AG20443 (cell line): ENCODE measurements around the gene PIEZO1.
A peak's percentile ranks its signal among the peaks of the same experiment; 100 is the strongest.

Experiments used
- DNase-seq: peaks from one replicate; pipeline ENCODE4 v3.0.0; 2012; ENCODE audit warnings: low spot score, mixed read lengths

Gene PIEZO1

GRCh38 chr16:88749358-88749757 lies 35.7 kb downstream of the PIEZO1 start:
- no peak for DNase-seq

- no peak for DNase-seq
Observed at GRCh38 chr16:88748364-88748763, 36.7 kb downstream of the PIEZO1 start.

- DNase-seq = no peak
Observed at GRCh38 chr16:88747588-88748301, 37.3 kb downstream of the PIEZO1 start.

GRCh38 chr16:88746506-88746905 lies 38.5 kb downstream of the PIEZO1 start:
- DNase-seq = no peak

- no peak for DNase-seq
Observed at GRCh38 chr16:88744577-88745521, 40.2 kb downstream of the PIEZO1 start.

GRCh38 chr16:88743693-88744576 lies 41.1 kb downstream of the PIEZO1 start:
- DNase-seq = peak; percentile 93

GRCh38 chr16:88742896-88743605 lies 42.0 kb downstream of the PIEZO1 start:
- DNase-seq = no peak

GRCh38 chr16:88741368-88741767 lies 43.7 kb downstream of the PIEZO1 start:
- no peak for DNase-seq

GRCh38 chr16:88740727-88741055 lies 44.3 kb downstream of the PIEZO1 start:
- DNase-seq = no peak

GRCh38 chr16:88739977-88740726 lies 44.9 kb downstream of the PIEZO1 start:
- no peak for DNase-seq

GRCh38 chr16:88739139-88739976 lies 45.7 kb downstream of the PIEZO1 start:
- no peak for DNase-seq

- DNase-seq = no peak
Observed at GRCh38 chr16:88738151-88739084, 46.6 kb downstream of the PIEZO1 start.

- peak; percentile 90 for DNase-seq
Observed at GRCh38 chr16:88737298-88738150, 47.5 kb downstream of the PIEZO1 start.

GRCh38 chr16:88736496-88736895 lies 48.5 kb downstream of the PIEZO1 start:
- DNase-seq = no peak

GRCh38 chr16:88736088-88736487 lies 48.9 kb downstream of the PIEZO1 start:
- no peak for DNase-seq

GRCh38 chr16:88735616-88736015 lies 49.4 kb downstream of the PIEZO1 start:
- DNase-seq = no peak

GRCh38 chr16:88735121-88735520 lies 49.9 kb downstream of the PIEZO1 start:
- DNase-seq = no peak

- DNase-seq = no peak
Observed at GRCh38 chr16:88734361-88734728, 50.7 kb downstream of the PIEZO1 start.
